ENCODE measurements around the gene BIN2. TPM values are rescaled to one million over a fixed set of nuclear protein-coding genes. Genes with fewer than 3 reads are reported as not detected.
A peak's percentile ranks its signal among the peaks of the same experiment; 100 is the strongest.

BIN2 gene
- total RNA-seq, 3 donors from 2014 or later (not counting 1 experiment from before 2014, with no cell fraction given): 443 to 495 (median 478) TPM

- no peaks in the 10 kb centered on the region for H3K27me3 ChIP-seq (ENCODE audit: control insufficient read depth, insufficient read depth, low read length)
- Mint-ChIP-seq H3K27me3 (ENCODE audit: low read depth in 2 of 2) (no peaks in the 10 kb centered on the region), H3K36me3 (no peaks in the 10 kb centered on the region), H3K9me3 (no peaks in the 10 kb centered on the region), H3K4me3 (peak overlapping the region; percentile 96), H3K27ac (peak overlapping the region; percentile 87), H3K4me1 (peaks cover 27 to 28% of the 10 kb centered on the region in 2 donors)
- no peak overlapping the region for H3K27ac ChIP-seq (ENCODE audit: low read length)
- no peak for ATAC-seq
- H3K36me3 ChIP-seq (ENCODE audit: control insufficient read depth, insufficient read depth, low read length): no peaks in the 10 kb centered on the region
- no peaks in the 10 kb centered on the region for H3K9me3 ChIP-seq (ENCODE audit: control insufficient read depth, insufficient read depth, low read length)
- WGBS (ENCODE audit: insufficient coverage): 67% methylated on average over 9 of the region's 9 CpGs
- peak overlapping the region; percentile 54 for H3K4me3 ChIP-seq (ENCODE audit: low read length)
- peaks cover 19% of the 10 kb centered on the region for H3K4me1 ChIP-seq (ENCODE audit: control insufficient read depth, insufficient read depth, low read length)
- no peak for TF ChIP-seq CTCF (IDR thresholded peaks at IDR 0.05)
- intact Hi-C loops (cut with micrococcal nuclease): no loop called here
- DNase-seq: no peak
These were observed 52.9 kb downstream of the BIN2 start for GRCh38 chr12:51270951-51271518.

GRCh38 chr12:51270067-51270950 lies 53.7 kb downstream of the BIN2 start, which contains the start of gene SMAGP:
Gene SMAGP, minus strand, starts transcription at chr12:51270415. Its CDS starts 1,137 bp downstream, at chr12:51269278.
- Mint-ChIP-seq H3K27me3 (ENCODE audit: low read depth in 2 of 2) (no peaks in the 10 kb centered on the region), H3K4me3 (peak within 1 kb of the TSS; percentile 96), H3K9me3 (peaks cover 0 to 3% of the 10 kb centered on the region in 2 donors), H3K27ac (peak within 1 kb of the TSS; percentile 87), H3K4me1 (peaks cover 32% of the 10 kb centered on the region in 2 donors), H3K36me3 (no peaks in the 10 kb centered on the region)
- peak; percentile 66 to 70 (median 69) for ATAC-seq
- Histone ChIP-seq H3K36me3 (ENCODE audit: control insufficient read depth, insufficient read depth, low read length) (no peaks in the 10 kb centered on the region), H3K9me3 (ENCODE audit: control insufficient read depth, insufficient read depth, low read length) (no peaks in the 10 kb centered on the region), H3K4me1 (ENCODE audit: control insufficient read depth, insufficient read depth, low read length) (peaks cover 19% of the 10 kb centered on the region), H3K27me3 (ENCODE audit: control insufficient read depth, insufficient read depth, low read length) (no peaks in the 10 kb centered on the region), H3K27ac (ENCODE audit: low read length) (peak within 1 kb of the TSS; percentile 6), H3K4me3 (ENCODE audit: low read length) (peak within 1 kb of the TSS; percentile 54)
- TF ChIP-seq CTCF (IDR thresholded peaks at IDR 0.05): no peak
- under 1% methylated on average over 83 of the region's 83 CpGs for WGBS (ENCODE audit: insufficient coverage)
- peak; percentile 50 to 70 for DNase-seq
- intact Hi-C loops (cut with micrococcal nuclease): no loop called here

GRCh38 chr12:51269174-51270066 lies 54.6 kb downstream of the BIN2 start:
- TF ChIP-seq CTCF (IDR thresholded peaks at IDR 0.05): no peak
- H3K36me3 Mint-ChIP-seq: no peaks in the 10 kb centered on the region
- no peaks in the 10 kb centered on the region for H3K36me3 ChIP-seq (ENCODE audit: control insufficient read depth, insufficient read depth, low read length)
- peak overlapping the region; percentile 6 for H3K27ac ChIP-seq (ENCODE audit: low read length)
- H3K4me3 ChIP-seq (ENCODE audit: low read length): peak overlapping the region; percentile 17
- H3K9me3 Mint-ChIP-seq: peaks cover 0 to 3% of the 10 kb centered on the region in 2 donors
- H3K4me3 Mint-ChIP-seq: peak overlapping the region; percentile 87
- ATAC-seq (peak; percentile 36 to 67 (median 37)), DNase-seq (peak in 1 of 2 donors; percentile 80)
- H3K27ac Mint-ChIP-seq: peak overlapping the region; percentile 83 to 86
- intact Hi-C loops (cut with micrococcal nuclease): loop anchor here (5.0 kb wide), 3 partner anchors 43 to 73 kb away; no protein-coding TSS in a partner anchor
- peaks cover 23% of the 10 kb centered on the region for H3K4me1 ChIP-seq (ENCODE audit: control insufficient read depth, insufficient read depth, low read length)
- H3K27me3 ChIP-seq (ENCODE audit: control insufficient read depth, insufficient read depth, low read length): no peaks in the 10 kb centered on the region
- 9% methylated on average over 59 of the region's 59 CpGs for WGBS (ENCODE audit: insufficient coverage)
- H3K9me3 ChIP-seq (ENCODE audit: control insufficient read depth, insufficient read depth, low read length): no peaks in the 10 kb centered on the region
- H3K4me1 Mint-ChIP-seq: peaks cover 39 to 40% of the 10 kb centered on the region in 2 donors
- no peaks in the 10 kb centered on the region for H3K27me3 Mint-ChIP-seq (ENCODE audit: low read depth in 2 of 2)

Measured in natural killer cell (primary cell).